Measurements from ENCODE around the gene SERPINB1.

SERPINB1 gene

GRCh38 chr6:2841264-2842138 lies at the start of gene SERPINB1:
Gene SERPINB1 (minus strand): TSS chr6:2841863. CDS start chr6:2840586, 1,277 bp downstream.
- DNase-seq: peak; percentile 84

GRCh38 chr6:2890976-2891767 lies 49.5 kb upstream of the SERPINB1 start:
- DNase-seq: no peak

- DNase-seq: peak; percentile 48
These were observed 44.5 kb upstream of the SERPINB1 start for GRCh38 chr6:2885967-2886735.

- no peak for DNase-seq
These were observed 43.1 kb upstream of the SERPINB1 start for GRCh38 chr6:2884804-2885203.

GRCh38 chr6:2883673-2884072 lies 42.0 kb upstream of the SERPINB1 start:
- no peak for DNase-seq

GRCh38 chr6:2881423-2881822 lies 39.8 kb upstream of the SERPINB1 start:
- DNase-seq: no peak

- DNase-seq: peak; percentile 38
These were observed 38.5 kb upstream of the SERPINB1 start for GRCh38 chr6:2880156-2880555.

- peak; percentile 61 for DNase-seq
These were observed 36.3 kb upstream of the SERPINB1 start for GRCh38 chr6:2877960-2878359.

- no peak for DNase-seq
These were observed 35.6 kb upstream of the SERPINB1 start for GRCh38 chr6:2877057-2877882.

- DNase-seq: peak; percentile 30
These were observed 34.8 kb upstream of the SERPINB1 start for GRCh38 chr6:2876210-2877056.

- peak; percentile 75 for DNase-seq
These were observed 33.9 kb upstream of the SERPINB1 start for GRCh38 chr6:2875359-2876191.

- no peak for DNase-seq
These were observed 32.0 kb upstream of the SERPINB1 start for GRCh38 chr6:2873643-2874042.

- no peak for DNase-seq
These were observed 31.0 kb upstream of the SERPINB1 start for GRCh38 chr6:2872423-2873358.

- no peak for DNase-seq
These were observed 30.3 kb upstream of the SERPINB1 start for GRCh38 chr6:2871953-2872352.

GRCh38 chr6:2871102-2871501 lies 29.4 kb upstream of the SERPINB1 start:
- DNase-seq: no peak

- no peak for DNase-seq
These were observed 28.5 kb upstream of the SERPINB1 start for GRCh38 chr6:2870046-2870636.

- no peak for DNase-seq
These were observed 27.0 kb upstream of the SERPINB1 start for GRCh38 chr6:2868637-2869036.

GRCh38 chr6:2866171-2866846 lies 24.6 kb upstream of the SERPINB1 start:
- no peak for DNase-seq

All from CD4-positive, alpha-beta T cell treated with Interleukin-6 for 4 hours (primary cell).